Epithelial cell of proximal tubule (primary cell): ENCODE measurements around the gene GNAI2. TPM values are rescaled to one million over a fixed set of nuclear protein-coding genes. Genes with fewer than 3 reads are reported as not detected.

Experiments
- DNase-seq: peaks from one replicate; pipeline ENCODE4 v3.0.0-alpha.2; 2011; ENCODE audit warnings: low read depth
- H3K4me3 ChIP-seq: 2 replicates; pipeline ENCODE4 v1.5.1; 2011; ENCODE audit warnings: low read depth, mild to moderate bottlenecking, low read length
- total RNA-seq: library from RNA; depleted of rRNA; stranded (reverse); fragments of >200 nt; gene quantifications from 2 replicates; pipeline ENCODE4 v1.2.3, GENCODE V29; 2015
- TF ChIP-seq, protein P1 (sequence below): conservative IDR thresholded peaks from 2 replicates; pipeline ENCODE4 v1.5.1; 2012; ENCODE audit warnings: low read depth, mild to moderate bottlenecking, low read length

GNAI2 gene
- total RNA-seq, 1 donor from 2014 or later: 264 TPM

DNA sequence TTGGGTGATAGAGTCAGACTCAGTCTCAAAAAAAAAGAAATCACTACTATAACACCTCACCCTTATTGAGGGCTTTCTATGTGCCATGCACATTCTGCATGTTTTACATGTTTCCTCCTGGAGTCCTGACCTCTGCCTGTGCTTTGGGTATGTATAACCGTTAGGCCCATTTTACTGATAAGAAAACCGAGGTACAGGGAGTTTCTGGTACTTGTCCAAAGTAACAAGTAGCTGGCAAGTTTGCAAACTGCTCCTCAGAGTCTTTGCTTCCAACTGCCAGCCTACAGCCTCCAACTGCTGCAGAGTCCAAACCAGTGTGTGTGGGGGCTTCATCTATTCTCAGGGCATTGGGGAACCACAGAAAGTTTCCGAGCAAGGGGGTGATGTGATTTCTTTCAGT lies 3.7 kb upstream of the GNAI2 start:
- no peak for DNase-seq
- TF ChIP-seq, protein P1, sequence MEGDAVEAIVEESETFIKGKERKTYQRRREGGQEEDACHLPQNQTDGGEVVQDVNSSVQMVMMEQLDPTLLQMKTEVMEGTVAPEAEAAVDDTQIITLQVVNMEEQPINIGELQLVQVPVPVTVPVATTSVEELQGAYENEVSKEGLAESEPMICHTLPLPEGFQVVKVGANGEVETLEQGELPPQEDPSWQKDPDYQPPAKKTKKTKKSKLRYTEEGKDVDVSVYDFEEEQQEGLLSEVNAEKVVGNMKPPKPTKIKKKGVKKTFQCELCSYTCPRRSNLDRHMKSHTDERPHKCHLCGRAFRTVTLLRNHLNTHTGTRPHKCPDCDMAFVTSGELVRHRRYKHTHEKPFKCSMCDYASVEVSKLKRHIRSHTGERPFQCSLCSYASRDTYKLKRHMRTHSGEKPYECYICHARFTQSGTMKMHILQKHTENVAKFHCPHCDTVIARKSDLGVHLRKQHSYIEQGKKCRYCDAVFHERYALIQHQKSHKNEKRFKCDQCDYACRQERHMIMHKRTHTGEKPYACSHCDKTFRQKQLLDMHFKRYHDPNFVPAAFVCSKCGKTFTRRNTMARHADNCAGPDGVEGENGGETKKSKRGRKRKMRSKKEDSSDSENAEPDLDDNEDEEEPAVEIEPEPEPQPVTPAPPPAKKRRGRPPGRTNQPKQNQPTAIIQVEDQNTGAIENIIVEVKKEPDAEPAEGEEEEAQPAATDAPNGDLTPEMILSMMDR: no peak
- H3K4me3 ChIP-seq: no peak overlapping the region

DNA sequence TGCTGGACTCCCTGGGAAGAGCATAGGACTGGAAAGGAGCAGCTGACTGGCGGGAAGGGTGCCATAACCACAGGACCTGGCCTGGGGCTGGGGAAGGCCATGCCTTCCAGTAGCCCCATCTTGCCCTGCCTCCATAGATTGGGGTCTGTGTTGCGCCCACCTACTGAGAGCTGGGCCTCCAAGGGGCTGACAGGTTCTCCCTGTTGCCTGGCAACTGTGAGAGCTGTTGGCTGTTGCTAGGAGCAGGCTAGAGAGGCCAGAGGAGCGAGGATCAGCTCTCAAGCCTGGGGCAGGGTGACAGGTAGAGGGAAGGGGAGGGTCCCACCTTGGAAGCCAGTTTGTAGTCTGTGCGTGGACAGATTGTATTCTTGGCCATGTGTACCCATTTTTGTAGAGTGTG lies 2.8 kb upstream of the GNAI2 start:
- DNase-seq: no peak
- no peak overlapping the region for H3K4me3 ChIP-seq
- TF ChIP-seq, protein P1: no peak

DNA sequence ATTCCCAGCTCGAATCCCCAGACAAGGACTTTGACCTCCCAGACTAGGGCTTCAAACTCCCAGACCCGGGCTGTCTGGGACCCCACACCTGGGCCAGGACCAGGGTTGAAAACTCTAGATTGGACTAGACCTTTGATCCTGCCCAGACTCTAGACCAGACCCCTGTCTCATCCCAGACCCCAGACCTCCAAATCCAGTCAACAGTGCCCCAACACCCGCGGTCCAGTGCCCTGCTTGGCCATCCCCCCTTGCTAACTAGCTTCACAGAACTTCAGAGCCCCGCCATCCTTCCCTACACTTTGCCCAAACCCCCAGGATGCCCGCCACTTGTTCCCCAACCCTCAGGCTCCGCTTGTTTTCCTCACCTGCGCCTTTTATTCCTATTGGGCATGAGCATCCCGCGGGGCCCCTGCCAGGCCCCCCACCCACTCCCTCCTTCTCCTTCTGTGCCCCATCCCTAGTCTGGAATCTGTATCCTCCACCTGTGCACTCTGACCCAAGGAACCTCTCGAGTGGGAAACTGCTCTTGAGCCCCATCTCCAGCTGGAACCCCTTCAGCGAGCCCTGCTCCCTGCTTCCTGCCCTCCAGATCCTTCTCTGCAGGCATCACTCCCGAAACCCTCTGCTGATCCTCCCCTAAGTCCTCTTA lies 604 bp downstream of the GNAI2 start:
- peak overlapping the region; percentile 87 for H3K4me3 ChIP-seq
- TF ChIP-seq, protein P1: no peak
- no peak for DNase-seq

DNA sequence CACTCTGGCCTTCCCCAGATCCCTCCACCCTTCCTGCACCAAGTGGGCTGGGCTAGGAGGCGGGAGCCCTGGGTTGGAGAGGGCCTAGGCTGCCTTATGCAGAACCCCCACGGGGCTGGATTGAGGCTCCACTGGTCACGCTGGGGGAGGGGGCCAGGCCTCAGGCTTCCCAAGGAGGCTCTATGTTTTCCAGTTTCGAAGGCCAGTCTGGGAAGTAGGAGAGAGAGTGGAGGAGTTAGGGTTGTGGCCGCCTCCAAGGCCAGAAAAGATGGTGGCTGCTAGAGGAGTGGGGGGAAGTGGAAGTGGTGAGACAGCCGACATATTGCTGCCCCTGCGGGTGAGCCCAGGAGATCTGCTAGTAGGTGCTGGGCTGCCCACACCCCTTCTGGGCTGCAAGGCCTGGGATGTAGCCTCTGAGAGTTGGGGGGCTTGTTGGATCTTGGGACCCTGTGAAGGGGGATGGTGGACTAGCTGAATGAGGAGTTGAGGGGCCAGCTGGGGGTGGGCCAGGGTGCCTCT lies 1.2 kb downstream of the GNAI2 start:
- H3K4me3 ChIP-seq: peak overlapping the region; percentile 87
- DNase-seq: no peak
- TF ChIP-seq, protein P1: no peak

DNA sequence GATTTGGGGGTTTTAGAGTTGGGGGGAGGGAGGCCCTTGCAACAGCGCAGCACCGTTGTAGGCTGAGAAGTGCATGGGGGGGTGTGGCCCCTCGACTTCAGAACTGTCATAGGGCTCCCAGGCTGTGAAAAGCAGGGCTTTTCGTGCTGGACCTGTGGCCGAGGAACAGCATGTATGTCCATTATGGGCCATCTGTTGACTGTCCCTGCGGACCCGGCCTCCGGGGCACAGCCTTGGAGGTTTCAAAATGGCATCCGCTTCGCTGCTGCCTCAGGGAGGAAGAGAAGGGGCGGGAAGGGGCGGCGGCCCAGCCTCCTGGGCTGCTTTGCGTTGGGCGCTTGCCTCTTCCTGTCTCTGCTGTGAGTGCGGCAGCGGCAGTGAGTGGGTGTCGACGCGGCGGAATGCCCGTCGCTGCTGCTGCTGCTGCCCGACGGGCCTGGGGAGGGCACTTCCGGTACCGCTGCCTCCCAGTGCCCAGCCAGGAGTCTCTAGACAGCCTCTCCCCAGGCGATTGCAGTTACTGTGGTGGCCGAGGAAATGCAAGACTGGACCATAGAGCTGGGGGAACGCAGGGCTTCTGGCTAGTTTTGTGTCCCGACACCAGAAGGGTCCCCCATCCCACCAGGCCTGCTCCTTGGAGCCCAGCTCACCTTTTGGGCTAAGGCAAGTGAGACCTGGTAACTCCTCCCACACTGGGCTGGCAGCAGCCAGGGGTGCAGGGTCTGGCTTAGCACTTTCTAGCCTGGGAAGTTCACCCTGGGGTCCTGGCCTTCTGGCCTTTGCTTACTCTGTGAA lies 1.9 kb downstream of the GNAI2 start:
- peak overlapping the region; percentile 87 for H3K4me3 ChIP-seq
- no peak for DNase-seq
- TF ChIP-seq, protein P1: no peak

DNA sequence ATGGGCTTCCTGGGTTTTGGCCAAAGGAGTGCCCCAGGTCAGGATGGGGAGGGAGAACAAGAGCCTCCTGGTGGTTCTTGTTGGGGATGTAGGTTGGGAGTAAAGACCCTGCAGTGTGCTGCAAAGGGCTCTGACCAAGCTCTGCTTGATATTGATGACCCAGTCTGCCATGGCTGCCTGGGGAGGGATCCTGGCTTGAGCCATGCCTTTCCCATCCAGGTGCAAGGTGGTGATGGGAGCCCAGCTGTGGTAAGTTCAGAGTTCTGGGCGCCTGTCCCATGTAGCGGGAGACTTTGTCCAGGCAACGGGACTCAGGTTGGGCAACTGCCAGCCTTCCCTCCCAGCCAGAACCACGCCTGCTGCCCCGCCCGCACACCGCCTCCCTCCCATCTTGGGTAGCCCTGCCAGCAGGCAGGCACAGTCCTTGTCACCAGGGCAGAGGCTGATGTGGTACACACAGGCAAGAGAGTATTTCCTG lies 2.6 kb downstream of the GNAI2 start:
- peak overlapping the region; percentile 87 for H3K4me3 ChIP-seq
- TF ChIP-seq, protein P1: peak; percentile 12
- DNase-seq: no peak
